ENCODE results near the gene MGAT4A. TPM values are rescaled to one million over a fixed set of nuclear protein-coding genes. Genes with fewer than 3 reads are reported as not detected.

Gene MGAT4A
- total RNA-seq, 2 experiments from 2014 or later = 200 to 204 TPM

GRCh38 chr2:98727369-98728087, 3.4 kb downstream of the MGAT4A start:
- CTCF ChIA-PET = interaction anchor here (0.5 to 4.8 kb wide), 8 partner anchors 9 to 339 kb away, joined by 3 to 30 read pairs (median 3); no protein-coding TSS in a partner anchor

GRCh38 chr2:98726735-98727368, 4.1 kb downstream of the MGAT4A start:
- Histone ChIP-seq H3K27ac (ENCODE audit: low read depth in 1 of 2, low read length in 2 of 2) (peak overlapping the region; percentile 14 to 51), H3K27me3 (ENCODE audit: control insufficient read depth in 1 of 2, insufficient read depth in 2 of 2, low read length in 2 of 2) (no peaks in the 10 kb centered on the region), H3K36me3 (ENCODE audit: insufficient read depth, low read length) (peaks cover 41% of the 10 kb centered on the region), H3K9me3 (ENCODE audit: control insufficient read depth in 1 of 2, insufficient read depth in 1 of 2, low read length in 2 of 2) (peaks cover 3 to 5% of the 10 kb centered on the region in 2 experiments), H3K4me3 (ENCODE audit: low read length) (peak overlapping the region; percentile 87), H3K4me1 (ENCODE audit: insufficient read depth, low read length) (peaks cover 31% of the 10 kb centered on the region)
- CTCF ChIA-PET = interaction anchor here (0.5 to 1.5 kb wide), 9 partner anchors 9 to 340 kb away, joined by 3 to 5 read pairs (median 3); no protein-coding TSS in a partner anchor
- peak overlapping the region; percentile 87 for H3K27ac Mint-ChIP-seq
- TF ChIP-seq, protein P1, sequence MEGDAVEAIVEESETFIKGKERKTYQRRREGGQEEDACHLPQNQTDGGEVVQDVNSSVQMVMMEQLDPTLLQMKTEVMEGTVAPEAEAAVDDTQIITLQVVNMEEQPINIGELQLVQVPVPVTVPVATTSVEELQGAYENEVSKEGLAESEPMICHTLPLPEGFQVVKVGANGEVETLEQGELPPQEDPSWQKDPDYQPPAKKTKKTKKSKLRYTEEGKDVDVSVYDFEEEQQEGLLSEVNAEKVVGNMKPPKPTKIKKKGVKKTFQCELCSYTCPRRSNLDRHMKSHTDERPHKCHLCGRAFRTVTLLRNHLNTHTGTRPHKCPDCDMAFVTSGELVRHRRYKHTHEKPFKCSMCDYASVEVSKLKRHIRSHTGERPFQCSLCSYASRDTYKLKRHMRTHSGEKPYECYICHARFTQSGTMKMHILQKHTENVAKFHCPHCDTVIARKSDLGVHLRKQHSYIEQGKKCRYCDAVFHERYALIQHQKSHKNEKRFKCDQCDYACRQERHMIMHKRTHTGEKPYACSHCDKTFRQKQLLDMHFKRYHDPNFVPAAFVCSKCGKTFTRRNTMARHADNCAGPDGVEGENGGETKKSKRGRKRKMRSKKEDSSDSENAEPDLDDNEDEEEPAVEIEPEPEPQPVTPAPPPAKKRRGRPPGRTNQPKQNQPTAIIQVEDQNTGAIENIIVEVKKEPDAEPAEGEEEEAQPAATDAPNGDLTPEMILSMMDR (IDR thresholded peaks at IDR 0.05) = no peak
- no peak for DNase-seq
- ATAC-seq (ENCODE audit: poor library complexity) = no peak
- H3K9me3 Mint-ChIP-seq = no peaks in the 10 kb centered on the region
- intact Hi-C loops (cut with DNase I, micrococcal nuclease) = loop anchor here in 1 of 2 experiments (5.0 kb wide), 1 partner anchor 35 kb away; no protein-coding TSS in a partner anchor
- peaks cover 83% of the 10 kb centered on the region for H3K36me3 Mint-ChIP-seq (ENCODE audit: low read depth)
- H3K4me1 Mint-ChIP-seq (ENCODE audit: low read depth) = peaks cover 83% of the 10 kb centered on the region
- H3K27me3 Mint-ChIP-seq = peaks cover 4% of the 10 kb centered on the region
- POLR2A ChIA-PET = interaction anchor here (0.7 to 15.5 kb wide), 13 partner anchors 8 to 262 kb away, joined by 3 to 414 read pairs (median 3); no protein-coding TSS in a partner anchor
- H3K4me3 Mint-ChIP-seq = peak overlapping the region; percentile 88

More at GRCh38 chr2:98727369-98728087, 3.4 kb downstream of the MGAT4A start:
- Histone ChIP-seq H3K9me3 (ENCODE audit: control insufficient read depth in 1 of 2, insufficient read depth in 1 of 2, low read length in 2 of 2) (peaks cover 0 to 3% of the 10 kb centered on the region in 2 experiments), H3K4me3 (ENCODE audit: low read length) (peak overlapping the region; percentile 87), H3K27me3 (ENCODE audit: control insufficient read depth in 1 of 2, insufficient read depth in 2 of 2, low read length in 2 of 2) (no peaks in the 10 kb centered on the region), H3K4me1 (ENCODE audit: insufficient read depth, low read length) (peaks cover 38% of the 10 kb centered on the region), H3K27ac (ENCODE audit: low read depth in 1 of 2, low read length in 2 of 2) (peak overlapping the region; percentile 14 to 51), H3K36me3 (ENCODE audit: insufficient read depth, low read length) (peaks cover 35% of the 10 kb centered on the region)
- TF ChIP-seq, protein P1 (IDR thresholded peaks at IDR 0.05) = no peak
- DNase-seq (no peak), ATAC-seq (ENCODE audit: poor library complexity) (no peak)
- no peaks in the 10 kb centered on the region for H3K9me3 Mint-ChIP-seq
- H3K4me1 Mint-ChIP-seq (ENCODE audit: low read depth) = peaks cover 83% of the 10 kb centered on the region
- H3K4me3 Mint-ChIP-seq = peak overlapping the region; percentile 88
- H3K27ac Mint-ChIP-seq = peak overlapping the region; percentile 87
- peaks cover 80% of the 10 kb centered on the region for H3K36me3 Mint-ChIP-seq (ENCODE audit: low read depth)
- intact Hi-C loops (cut with DNase I, micrococcal nuclease) = loop anchor here (1.0 to 5.0 kb wide), 7 partner anchors 15 to 95 kb away; no protein-coding TSS in a partner anchor
- H3K27me3 Mint-ChIP-seq = peaks cover 4% of the 10 kb centered on the region
- POLR2A ChIA-PET = interaction anchor here (0.6 to 15.5 kb wide), 16 partner anchors 9 to 96 kb away, joined by 3 to 414 read pairs (median 4); no protein-coding TSS in a partner anchor

DNA sequence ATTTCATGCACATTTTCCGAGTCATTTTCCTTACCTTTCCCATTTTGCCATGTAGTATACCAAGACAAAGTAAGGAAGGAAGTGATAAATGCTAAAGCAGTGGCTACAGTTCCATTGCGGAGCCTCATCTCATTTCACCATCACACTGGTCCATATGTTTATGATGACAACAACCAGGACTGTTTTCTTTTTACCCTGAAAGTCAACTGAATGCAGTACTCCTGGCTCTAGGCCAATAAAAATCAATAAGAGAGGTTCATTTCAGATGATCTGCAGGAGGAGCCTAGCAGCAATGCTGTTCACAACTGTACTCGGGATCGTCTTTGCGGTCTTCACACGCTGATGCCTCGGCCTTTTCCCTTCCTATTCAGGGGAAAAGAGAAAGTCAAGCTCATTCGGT, 4.7 kb downstream of the MGAT4A start:
- H3K4me1 ChIP-seq (ENCODE audit: insufficient read depth, low read length) = peaks cover 30% of the 10 kb centered on the region
- ChIA-PET POLR2A (interaction anchor here (0.7 to 15.5 kb wide), 9 partner anchors 13 to 261 kb away, joined by 3 to 414 read pairs (median 3); no protein-coding TSS in a partner anchor), CTCF (interaction anchor here (0.7 to 1.4 kb wide), 5 partner anchors 8 to 110 kb away, joined by 3 to 5 read pairs (median 3); no protein-coding TSS in a partner anchor)
- intact Hi-C loops (cut with DNase I, micrococcal nuclease) = loop anchor here in 1 of 2 experiments (5.0 kb wide), 1 partner anchor 34 kb away; no protein-coding TSS in a partner anchor
- H3K4me3 Mint-ChIP-seq = peak overlapping the region; percentile 88
- no peaks in the 10 kb centered on the region for H3K27me3 Mint-ChIP-seq
- H3K4me3 ChIP-seq (ENCODE audit: low read length) = peak overlapping the region; percentile 87
- peak overlapping the region; percentile 49 to 51 for H3K27ac ChIP-seq (ENCODE audit: low read depth in 1 of 2, low read length in 2 of 2)
- ATAC-seq (ENCODE audit: poor library complexity) (no peak), DNase-seq (peak in 3 of 14 experiments; percentile 28 to 52 (median 29))
- peaks cover 3 to 10% of the 10 kb centered on the region in 2 experiments for H3K9me3 ChIP-seq (ENCODE audit: control insufficient read depth in 1 of 2, insufficient read depth in 1 of 2, low read length in 2 of 2)
- H3K36me3 Mint-ChIP-seq (ENCODE audit: low read depth) = peaks cover 85% of the 10 kb centered on the region
- H3K27me3 ChIP-seq (ENCODE audit: control insufficient read depth in 1 of 2, insufficient read depth in 2 of 2, low read length in 2 of 2) = no peaks in the 10 kb centered on the region
- H3K9me3 Mint-ChIP-seq = no peaks in the 10 kb centered on the region
- H3K4me1 Mint-ChIP-seq (ENCODE audit: low read depth) = peaks cover 84% of the 10 kb centered on the region
- H3K36me3 ChIP-seq (ENCODE audit: insufficient read depth, low read length) = peaks cover 48% of the 10 kb centered on the region
- H3K27ac Mint-ChIP-seq = peak overlapping the region; percentile 87
- TF ChIP-seq, protein P1 (IDR thresholded peaks at IDR 0.05) = no peak
